Esophagus (tissue), 2 donors: ENCODE data around the gene PRPSAP1. TPM values are rescaled to one million over a fixed set of nuclear protein-coding genes. Genes with fewer than 3 reads are reported as not detected.

ENCODE experiments used
- H3K27ac ChIP-seq, 2 donors: one replicate each; pipeline ENCODE4 v1.5.1; 2013; ENCODE audit warnings: low read depth in 2 of 2, mild to moderate bottlenecking in 2 of 2, inconsistent platforms in 1 of 2, low read length in 1 of 2, moderate library complexity in 1 of 2
- H3K27me3 ChIP-seq, 2 donors: one replicate each; pipeline ENCODE4 v1.6.1; 2013; ENCODE audit warnings: low read length in 2 of 2, control low read depth in 1 of 2, mild to moderate bottlenecking in 1 of 2; ENCODE audit not compliant: insufficient read depth in 2 of 2, control insufficient read depth in 1 of 2
- H3K36me3 ChIP-seq, 2 donors: one replicate each; pipeline ENCODE4 v1.6.1; 2013; ENCODE audit warnings: low read length in 1 of 2; ENCODE audit not compliant: control insufficient read depth in 2 of 2, insufficient read depth in 2 of 2
- H3K4me1 ChIP-seq, 2 donors: one replicate each; pipeline ENCODE4 v1.6.1; 2013; ENCODE audit warnings: low read length in 1 of 2; ENCODE audit not compliant: control insufficient read depth in 2 of 2, insufficient read depth in 2 of 2
- H3K4me3 ChIP-seq, 2 donors: one replicate each; pipeline ENCODE4 v1.5.1; 2013; ENCODE audit warnings: low read length in 2 of 2, mild to moderate bottlenecking in 2 of 2, low read depth in 1 of 2, moderate library complexity in 1 of 2
- H3K9me3 ChIP-seq, 2 donors: one replicate each; pipeline ENCODE4 v1.6.1; 2013; ENCODE audit warnings: mild to moderate bottlenecking in 2 of 2, low read depth in 1 of 2, low read length in 1 of 2, moderate library complexity in 1 of 2; ENCODE audit not compliant: control insufficient read depth in 2 of 2, insufficient read depth in 1 of 2
- WGBS, 2 donors: extraction: QIAGEN DNeasy Blood & Tissue Kit; methylation state at CpG; one replicate each; pipeline ENCODE4 v1.1.7; 2013; 5-methylcytosine and 5-hydroxymethylcytosine counted together
- polyA plus RNA-seq, 2 donors: library from polyadenylated mRNA; stranded (reverse); fragments of 200-250 nt; gene quantifications; one replicate each; pipeline ENCODE4 v1.2.3, GENCODE V29; 2013
- donor health status: healthy with polysubstance abuse.
- donor health status: Bipolar disorder and iron deficiency.

The PRPSAP1 gene, protein sequence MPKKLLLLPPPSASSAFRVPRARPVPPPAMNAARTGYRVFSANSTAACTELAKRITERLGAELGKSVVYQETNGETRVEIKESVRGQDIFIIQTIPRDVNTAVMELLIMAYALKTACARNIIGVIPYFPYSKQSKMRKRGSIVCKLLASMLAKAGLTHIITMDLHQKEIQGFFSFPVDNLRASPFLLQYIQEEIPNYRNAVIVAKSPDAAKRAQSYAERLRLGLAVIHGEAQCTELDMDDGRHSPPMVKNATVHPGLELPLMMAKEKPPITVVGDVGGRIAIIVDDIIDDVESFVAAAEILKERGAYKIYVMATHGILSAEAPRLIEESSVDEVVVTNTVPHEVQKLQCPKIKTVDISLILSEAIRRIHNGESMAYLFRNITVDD
- polyA plus RNA-seq = 10 to 100 TPM; 34.8 to 43.1 TPM

DNA sequence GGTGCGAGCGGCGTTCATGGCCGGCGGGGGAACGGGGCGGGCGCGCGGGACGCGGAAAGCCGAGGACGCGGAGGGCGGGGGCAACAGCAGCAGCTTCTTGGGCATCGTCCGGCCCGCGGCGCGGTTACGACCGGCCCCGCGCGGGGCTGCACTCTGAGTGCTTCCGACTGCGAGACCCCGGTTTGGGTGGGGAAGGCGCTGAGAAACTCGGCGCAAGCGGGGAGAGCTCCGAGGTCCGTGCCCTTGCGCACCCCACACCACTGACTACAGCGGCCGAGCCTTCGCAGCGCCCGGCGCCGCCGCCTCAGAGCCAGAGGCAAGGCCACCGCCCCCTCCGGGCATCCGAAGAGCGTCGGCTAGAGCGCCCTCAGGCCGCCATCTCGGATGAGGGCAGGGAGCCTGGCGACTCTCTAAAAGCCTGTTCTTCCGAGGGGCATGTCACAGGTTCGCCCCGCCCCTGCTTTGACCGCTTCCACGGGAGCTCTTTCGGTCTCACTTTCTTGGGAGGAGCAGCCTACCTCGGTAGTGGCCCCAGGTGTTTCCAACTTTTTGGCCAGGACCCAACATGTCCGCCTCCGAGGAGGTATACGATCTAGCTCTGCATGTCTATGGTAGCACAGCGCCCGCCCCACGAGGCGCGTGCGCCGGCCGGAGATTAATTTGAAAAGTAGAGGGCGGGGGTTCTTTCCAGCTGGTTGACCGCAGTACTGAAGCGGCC, at the start of gene PRPSAP1:
TSS of gene PRPSAP1 (minus strand) at position 318 of the 718 bp plus-strand sequence. CDS start at position 105, 213 bp downstream.
- WGBS, 2 donors = 0 to 1% methylated on average over 73 to 75 of the region's 75 CpGs
- H3K4me3 ChIP-seq = peak within 1 kb of the TSS; percentile 82 to 91
- no peaks in the 10 kb centered on the region for H3K27me3 ChIP-seq
- H3K9me3 ChIP-seq = no peaks in the 10 kb centered on the region
- H3K4me1 ChIP-seq = peaks cover 0 to 3% of the 10 kb centered on the region in 2 donors
- peak within 1 kb of the TSS; percentile 88 to 95 for H3K27ac ChIP-seq
- no peaks in the 10 kb centered on the region for H3K36me3 ChIP-seq

DNA sequence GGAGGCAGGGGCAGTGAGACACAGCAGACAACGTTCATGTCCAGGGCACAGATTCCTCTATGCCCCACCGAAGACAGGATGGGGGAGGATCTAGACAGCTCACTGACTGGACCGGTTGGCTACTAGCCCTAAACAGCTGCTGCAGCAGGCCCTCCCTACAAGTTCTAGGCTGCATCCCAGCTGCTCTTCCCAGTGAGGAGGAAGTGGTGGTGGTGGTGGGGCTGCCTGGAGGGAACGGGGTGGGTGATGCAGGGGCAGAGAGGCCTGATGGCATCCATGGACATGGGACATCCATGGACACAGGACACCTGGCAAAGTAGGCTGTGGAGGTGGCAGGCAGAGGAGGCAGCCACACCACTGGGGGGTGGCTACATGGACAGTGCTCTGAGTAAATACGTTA, 49.0 kb upstream of the PRPSAP1 start:
- Histone ChIP-seq H3K4me3 (no peak overlapping the region), H3K36me3 (peaks cover 10 to 51% of the 10 kb centered on the region in 2 donors), H3K4me1 (peaks cover 0 to 2% of the 10 kb centered on the region in 2 donors), H3K9me3 (no peaks in the 10 kb centered on the region), H3K27me3 (no peaks in the 10 kb centered on the region), H3K27ac (no peak overlapping the region)
- 81 to 84% methylated on average over 5 of the region's 5 CpGs for WGBS, 2 donors

DNA sequence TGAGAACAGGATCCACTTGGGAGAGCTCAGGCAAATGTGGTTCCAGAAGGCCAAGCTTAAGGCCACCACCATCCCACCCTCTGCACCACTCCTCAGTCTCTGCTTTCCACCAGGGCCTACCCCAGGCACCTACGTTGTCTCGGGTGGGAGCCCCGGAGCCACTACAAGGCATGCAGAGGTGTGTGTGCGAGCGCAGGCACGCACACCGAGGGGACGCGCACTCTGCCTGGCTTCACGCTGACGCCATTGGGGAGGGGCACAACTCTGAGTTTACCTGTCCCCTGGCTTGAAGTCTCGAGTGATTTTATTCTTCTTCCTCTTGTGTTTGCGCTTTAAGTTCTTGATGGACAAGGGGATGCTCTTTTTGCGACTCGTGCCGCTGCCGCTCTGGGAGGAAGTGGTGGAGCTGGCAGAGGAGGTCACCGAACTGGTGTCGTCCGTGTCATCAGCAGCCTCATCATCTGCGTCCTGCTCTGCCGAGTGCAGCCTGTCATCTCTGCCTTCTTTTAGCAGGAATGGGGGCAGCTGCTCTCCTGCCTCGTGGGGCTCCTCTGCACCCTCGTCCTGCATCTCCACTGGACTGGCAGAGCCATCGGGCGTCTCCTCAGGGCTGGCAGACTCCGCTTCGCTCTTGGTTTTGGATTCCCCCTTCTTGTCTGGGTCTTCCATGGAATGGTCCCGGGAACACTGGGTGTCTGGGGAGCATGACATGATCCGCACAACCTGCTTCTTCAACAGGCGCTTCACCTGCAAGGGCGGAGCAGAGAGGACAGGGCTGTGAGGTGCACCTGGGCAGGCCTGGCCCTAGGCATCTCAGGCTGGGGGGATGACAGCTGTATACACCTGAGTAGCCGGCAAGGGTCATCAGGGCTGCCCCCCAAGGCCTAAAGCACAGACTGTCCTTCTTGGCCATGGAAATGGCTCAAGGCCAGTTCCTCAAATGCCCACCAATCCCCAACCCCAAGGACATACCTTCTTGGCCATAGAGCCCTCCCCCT, 45.8 kb upstream of the PRPSAP1 start:
- WGBS, 2 donors = 86 to 90% methylated on average over 33 of the region's 33 CpGs
- H3K4me1 ChIP-seq = peaks cover 0 to 3% of the 10 kb centered on the region in 2 donors

DNA sequence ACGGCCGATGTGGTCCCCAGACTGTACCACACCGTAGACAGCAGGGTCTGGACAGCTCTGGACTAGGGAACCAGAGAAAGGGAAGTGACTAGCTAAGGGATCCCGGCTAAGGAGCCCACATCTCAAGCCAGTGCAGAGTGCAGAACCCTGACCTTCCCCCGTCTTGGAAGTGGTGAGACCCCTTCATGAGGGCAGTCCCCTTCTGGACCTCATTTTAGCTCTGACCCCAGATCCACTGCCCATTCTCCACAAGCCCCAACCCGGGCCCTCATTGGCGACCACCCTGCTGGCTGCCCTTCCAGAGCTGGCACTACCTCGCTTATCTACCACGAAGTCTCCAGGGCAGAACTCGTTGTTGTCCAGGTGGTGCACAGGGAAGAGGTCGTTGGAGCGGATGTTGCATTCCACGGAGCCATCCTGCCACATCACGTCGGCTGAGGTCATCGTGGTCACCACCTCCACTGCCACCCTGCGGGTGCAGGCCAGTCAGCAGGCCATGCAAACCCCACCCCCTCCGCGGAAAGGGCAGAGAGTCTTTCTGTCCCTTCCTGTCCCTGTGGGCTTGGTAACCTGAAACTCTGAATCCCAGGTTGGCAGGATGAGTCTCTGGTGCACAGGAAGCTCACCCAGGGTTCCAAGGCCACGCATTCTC, 44.9 kb upstream of the PRPSAP1 start:
- Histone ChIP-seq H3K4me3 (no peak overlapping the region), H3K27me3 (no peaks in the 10 kb centered on the region), H3K9me3 (no peaks in the 10 kb centered on the region), H3K36me3 (peaks cover 19 to 57% of the 10 kb centered on the region in 2 donors), H3K4me1 (peaks cover 0 to 3% of the 10 kb centered on the region in 2 donors), H3K27ac (no peak overlapping the region)
- WGBS, 2 donors = 81% methylated on average over 20 of the region's 20 CpGs

More for the DNA sequence above, 45.8 kb upstream of the PRPSAP1 start:
- Histone ChIP-seq H3K36me3 (peaks cover 18 to 63% of the 10 kb centered on the region in 2 donors), H3K9me3 (no peaks in the 10 kb centered on the region), H3K27ac (no peak overlapping the region), H3K4me3 (no peak overlapping the region), H3K27me3 (no peaks in the 10 kb centered on the region)

DNA sequence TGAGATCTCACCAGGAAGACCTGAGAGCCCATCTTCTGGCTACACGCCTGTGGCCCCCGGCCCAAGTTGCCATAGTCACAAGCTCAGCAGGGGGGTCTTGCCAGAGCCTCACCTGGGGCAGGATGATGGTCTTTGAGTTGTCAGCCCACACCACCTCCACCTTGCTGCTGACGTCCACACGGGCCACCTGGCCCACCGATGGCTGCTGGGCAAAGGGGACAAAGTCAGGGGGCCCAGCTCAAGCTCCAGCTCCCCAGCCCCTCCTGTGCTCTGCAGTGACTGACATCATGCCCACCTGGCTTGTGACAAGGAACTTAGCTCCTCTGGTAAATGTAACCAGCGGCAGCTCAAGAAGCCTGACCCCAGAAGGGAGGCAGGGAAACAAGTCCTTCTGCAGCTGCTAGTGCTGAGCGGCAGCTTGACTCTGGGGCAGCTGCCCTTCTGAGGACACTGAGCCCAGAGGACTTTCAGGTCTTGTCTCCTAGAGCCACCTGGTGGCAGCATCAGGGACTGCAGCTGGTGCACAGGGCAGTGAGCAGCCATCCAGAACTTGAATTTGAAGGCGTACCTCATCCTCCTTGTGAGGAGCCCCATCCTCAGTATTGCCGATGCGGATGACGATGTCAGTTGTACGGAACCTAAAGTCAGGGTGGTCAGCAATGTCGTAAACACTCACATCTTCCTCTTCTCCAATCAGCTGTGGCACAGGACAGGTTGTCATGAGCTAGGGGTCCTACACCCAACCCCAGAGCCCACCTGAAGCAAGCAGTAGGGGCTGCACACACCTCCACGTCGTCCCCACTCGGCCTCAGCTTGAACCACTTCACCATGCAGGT, 44.2 kb upstream of the PRPSAP1 start:
- no peaks in the 10 kb centered on the region for H3K27me3 ChIP-seq
- H3K4me1 ChIP-seq = peaks cover 0 to 3% of the 10 kb centered on the region in 2 donors
- 50 to 54% methylated on average over 16 of the region's 16 CpGs for WGBS, 2 donors
- H3K9me3 ChIP-seq = no peaks in the 10 kb centered on the region
- no peak overlapping the region for H3K4me3 ChIP-seq
- H3K36me3 ChIP-seq = peaks cover 24 to 59% of the 10 kb centered on the region in 2 donors
- H3K27ac ChIP-seq = no peak overlapping the region

DNA sequence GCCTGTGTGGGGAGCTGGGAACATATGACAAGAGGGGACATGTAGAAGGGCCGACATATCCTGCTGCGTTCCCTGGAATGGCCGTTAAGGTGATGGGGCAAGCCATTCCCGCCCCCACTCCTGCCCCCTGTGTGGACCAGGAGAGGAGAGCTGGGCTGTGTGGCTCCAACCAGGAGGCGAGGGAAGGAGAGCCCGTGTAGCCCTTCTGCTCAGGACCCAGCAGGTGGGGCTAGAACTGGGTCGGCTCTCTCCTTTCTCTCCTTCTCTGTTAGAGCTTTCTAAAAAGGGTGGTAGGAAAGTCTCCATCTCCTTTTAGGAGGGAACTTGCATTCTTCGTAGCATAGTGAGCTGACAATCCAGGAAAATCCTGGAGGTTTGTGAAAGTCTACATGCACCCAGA, 43.5 kb upstream of the PRPSAP1 start:
- H3K27me3 ChIP-seq = no peaks in the 10 kb centered on the region
- no peak overlapping the region for H3K4me3 ChIP-seq
- no peaks in the 10 kb centered on the region for H3K9me3 ChIP-seq
- WGBS, 2 donors = 87 to 91% methylated on average over 8 of the region's 8 CpGs
- H3K4me1 ChIP-seq = peaks cover 0 to 3% of the 10 kb centered on the region in 2 donors
- no peak overlapping the region for H3K27ac ChIP-seq
- H3K36me3 ChIP-seq = peaks cover 24 to 52% of the 10 kb centered on the region in 2 donors

DNA sequence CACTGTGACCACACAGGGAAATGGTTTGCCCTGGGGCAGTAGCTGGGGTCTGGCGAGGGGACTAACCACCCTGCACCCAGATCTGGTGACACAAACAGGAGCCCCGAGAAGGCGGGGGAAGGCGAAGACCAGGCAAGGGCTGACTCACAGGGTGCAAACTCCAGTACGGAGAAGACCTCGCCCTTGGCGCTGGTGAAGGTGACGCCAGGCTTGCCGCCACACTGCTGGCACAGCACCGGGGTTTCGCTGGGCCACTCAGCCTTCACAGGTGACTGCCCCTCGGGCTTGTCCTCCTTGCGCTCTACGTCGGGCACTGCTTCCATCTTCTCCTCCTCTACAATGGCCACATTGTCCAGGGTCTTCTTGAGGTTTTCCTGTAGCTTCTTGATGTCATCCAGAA, 42.3 kb upstream of the PRPSAP1 start:
- Histone ChIP-seq H3K4me3 (no peak overlapping the region), H3K9me3 (no peaks in the 10 kb centered on the region), H3K27me3 (no peaks in the 10 kb centered on the region), H3K4me1 (peaks cover 0 to 3% of the 10 kb centered on the region in 2 donors), H3K27ac (no peak overlapping the region), H3K36me3 (peaks cover 24 to 50% of the 10 kb centered on the region in 2 donors)
- WGBS, 2 donors = 87 to 89% methylated on average over 15 of the region's 15 CpGs

DNA sequence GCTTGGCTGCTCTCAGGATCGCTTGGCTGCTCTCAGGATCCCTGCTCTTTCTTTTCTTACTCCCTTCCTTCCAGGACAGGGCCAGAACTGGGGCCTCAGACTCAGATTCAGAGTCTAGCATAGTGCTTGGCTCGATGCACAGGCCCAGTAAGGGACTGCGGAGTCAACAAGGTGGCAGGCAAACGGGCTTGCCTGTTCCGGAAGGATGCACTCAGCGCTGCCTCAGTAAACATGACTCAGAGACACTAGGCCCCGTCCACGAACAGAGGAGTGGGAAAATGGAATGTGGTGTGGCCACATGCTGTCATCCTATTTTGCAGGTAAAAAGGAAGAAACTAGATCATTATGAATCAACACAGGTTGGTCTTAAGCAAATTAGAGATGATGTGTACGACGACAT, 40.5 kb upstream of the PRPSAP1 start:
- Histone ChIP-seq H3K36me3 (peaks cover 18 to 32% of the 10 kb centered on the region in 2 donors), H3K27ac (no peak overlapping the region), H3K9me3 (no peaks in the 10 kb centered on the region), H3K4me3 (no peak overlapping the region), H3K4me1 (peaks cover 0 to 3% of the 10 kb centered on the region in 2 donors), H3K27me3 (no peaks in the 10 kb centered on the region)
- WGBS, 2 donors = 69 to 84% methylated on average over 10 of the region's 10 CpGs
